LNCaP clone FGC (cell line): ENCODE measurements around the gene ARMC9.

Experiments
- DNase-seq: peaks from one replicate; pipeline ENCODE4 v3.0.0-alpha.2; 2011; ENCODE audit warnings: low read depth
- H3K4me3 ChIP-seq: 2 replicates; pipeline ENCODE4 v1.5.1; 2011; ENCODE audit warnings: mild to moderate bottlenecking, low read depth, low read length, control low read depth
- TF ChIP-seq, protein P1 (sequence below): IDR thresholded peaks from 2 replicates; pipeline ENCODE4 v1.5.1; 2012; ENCODE audit warnings: mild to moderate bottlenecking; ENCODE audit not compliant: control insufficient read depth, insufficient read depth; ENCODE audit errors: extremely low read depth

Gene ARMC9

DNA sequence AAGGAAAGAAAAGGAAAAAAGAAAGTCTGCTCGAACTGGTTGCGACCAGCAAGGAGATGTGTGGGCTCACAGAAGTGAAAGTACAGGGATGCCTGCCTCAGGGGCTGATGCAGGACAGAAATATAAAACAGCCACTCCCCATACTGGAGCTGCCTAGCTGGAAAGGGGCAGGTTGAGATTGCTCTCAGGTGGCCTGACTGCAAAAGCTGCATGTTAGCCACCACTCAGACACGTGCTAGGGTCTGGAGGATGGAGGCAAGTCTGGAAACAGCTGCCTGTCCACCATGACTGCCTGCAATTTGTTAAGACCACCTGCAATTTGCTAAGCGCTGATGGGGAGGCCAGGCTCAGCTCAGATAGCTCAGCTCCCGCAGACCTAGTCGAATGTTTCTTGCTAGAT is 215.0 kb downstream of the ARMC9 start:
- H3K4me3 ChIP-seq = no peak overlapping the region
- no peak for DNase-seq
- TF ChIP-seq, protein P1, sequence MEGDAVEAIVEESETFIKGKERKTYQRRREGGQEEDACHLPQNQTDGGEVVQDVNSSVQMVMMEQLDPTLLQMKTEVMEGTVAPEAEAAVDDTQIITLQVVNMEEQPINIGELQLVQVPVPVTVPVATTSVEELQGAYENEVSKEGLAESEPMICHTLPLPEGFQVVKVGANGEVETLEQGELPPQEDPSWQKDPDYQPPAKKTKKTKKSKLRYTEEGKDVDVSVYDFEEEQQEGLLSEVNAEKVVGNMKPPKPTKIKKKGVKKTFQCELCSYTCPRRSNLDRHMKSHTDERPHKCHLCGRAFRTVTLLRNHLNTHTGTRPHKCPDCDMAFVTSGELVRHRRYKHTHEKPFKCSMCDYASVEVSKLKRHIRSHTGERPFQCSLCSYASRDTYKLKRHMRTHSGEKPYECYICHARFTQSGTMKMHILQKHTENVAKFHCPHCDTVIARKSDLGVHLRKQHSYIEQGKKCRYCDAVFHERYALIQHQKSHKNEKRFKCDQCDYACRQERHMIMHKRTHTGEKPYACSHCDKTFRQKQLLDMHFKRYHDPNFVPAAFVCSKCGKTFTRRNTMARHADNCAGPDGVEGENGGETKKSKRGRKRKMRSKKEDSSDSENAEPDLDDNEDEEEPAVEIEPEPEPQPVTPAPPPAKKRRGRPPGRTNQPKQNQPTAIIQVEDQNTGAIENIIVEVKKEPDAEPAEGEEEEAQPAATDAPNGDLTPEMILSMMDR = no peak

DNA sequence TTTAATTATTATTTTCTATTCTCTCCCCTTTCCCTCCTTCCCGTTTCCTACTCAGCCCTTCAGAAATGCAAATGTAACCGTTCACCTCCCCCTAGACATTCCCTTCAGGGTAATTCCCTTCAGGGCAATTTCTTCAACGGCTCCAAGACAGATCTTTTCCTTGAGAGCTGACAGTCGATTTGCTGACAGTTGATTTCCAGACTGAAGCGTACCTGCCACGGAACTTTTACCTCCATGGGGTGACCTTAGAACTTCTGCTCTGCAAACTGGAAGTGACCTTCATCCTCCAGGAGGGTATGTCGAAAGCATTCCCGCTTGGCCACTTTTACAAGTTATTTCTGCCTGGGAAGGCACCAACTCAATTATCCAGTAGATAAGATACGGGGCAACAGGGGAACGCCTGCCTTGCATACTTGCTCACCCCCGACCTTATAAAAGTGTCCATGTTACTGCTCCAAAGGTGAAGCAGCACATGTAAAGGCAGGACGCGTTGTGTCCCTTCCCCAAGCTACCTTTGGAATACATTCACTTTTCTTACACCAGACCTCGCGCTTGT is 215.6 kb downstream of the ARMC9 start:
- TF ChIP-seq, protein P1 = no peak
- no peak for DNase-seq
- no peak overlapping the region for H3K4me3 ChIP-seq

DNA sequence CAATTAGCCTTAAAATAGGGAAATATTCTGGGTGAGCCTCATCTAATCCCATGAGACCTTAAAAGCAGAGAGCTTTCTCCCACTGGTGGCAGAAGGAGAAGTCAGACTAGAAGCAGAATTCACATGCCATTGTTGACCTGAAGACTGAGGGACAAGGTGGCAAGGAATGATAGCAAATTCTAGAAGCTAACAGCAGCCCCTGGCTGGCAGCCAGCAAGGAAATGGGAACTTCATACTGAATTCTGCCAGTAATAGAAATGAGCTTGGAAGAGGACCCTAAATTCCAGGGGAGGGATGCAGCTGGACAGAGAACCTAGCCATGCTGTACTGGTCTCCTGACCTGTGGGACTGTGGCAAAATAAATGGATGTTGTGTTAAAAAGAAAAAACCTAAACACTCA is 216.6 kb downstream of the ARMC9 start:
- H3K4me3 ChIP-seq = no peak overlapping the region
- DNase-seq = no peak
- TF ChIP-seq, protein P1 = no peak

DNA sequence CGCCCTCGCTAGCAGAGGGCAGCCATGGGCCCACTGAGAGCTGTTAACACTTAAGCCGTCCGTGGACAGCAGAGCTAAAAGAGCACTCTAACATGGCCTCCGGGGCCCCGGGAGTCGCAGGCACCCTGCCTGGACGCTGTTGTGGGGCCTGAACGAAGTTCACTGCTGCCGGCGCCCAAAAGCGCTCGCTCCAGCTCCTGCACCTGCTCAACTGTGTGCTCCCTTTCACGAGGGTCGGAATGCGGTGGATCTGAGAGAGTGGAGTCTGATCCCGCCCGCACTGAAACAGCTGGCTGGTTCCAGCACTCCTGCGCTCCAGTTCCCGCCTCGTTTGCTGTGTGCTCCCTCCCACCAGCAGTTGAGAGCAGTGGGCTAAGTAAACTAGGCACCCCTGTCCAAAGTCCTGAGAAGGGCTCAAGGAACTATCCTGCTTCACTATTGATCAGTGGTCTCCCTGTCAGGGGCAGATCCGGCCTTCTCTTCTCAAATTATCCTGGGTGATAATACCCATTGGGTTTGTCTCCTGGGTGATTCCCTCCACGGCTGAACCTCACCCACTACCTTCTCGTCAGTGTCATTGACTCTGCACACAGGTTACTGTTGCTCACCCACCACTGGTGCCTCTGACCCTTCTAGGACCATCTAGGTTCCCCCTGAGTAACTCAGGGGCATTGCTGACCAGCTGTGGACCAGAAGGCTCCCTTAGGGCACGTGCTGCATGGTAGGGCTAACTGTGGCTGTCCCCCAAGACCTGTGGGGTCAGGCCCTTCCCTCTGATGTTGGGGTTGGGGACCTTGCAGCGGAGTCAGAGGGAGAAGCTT is 220.6 kb downstream of the ARMC9 start:
- no peak for DNase-seq
- TF ChIP-seq, protein P1 = no peak
- no peak overlapping the region for H3K4me3 ChIP-seq

DNA sequence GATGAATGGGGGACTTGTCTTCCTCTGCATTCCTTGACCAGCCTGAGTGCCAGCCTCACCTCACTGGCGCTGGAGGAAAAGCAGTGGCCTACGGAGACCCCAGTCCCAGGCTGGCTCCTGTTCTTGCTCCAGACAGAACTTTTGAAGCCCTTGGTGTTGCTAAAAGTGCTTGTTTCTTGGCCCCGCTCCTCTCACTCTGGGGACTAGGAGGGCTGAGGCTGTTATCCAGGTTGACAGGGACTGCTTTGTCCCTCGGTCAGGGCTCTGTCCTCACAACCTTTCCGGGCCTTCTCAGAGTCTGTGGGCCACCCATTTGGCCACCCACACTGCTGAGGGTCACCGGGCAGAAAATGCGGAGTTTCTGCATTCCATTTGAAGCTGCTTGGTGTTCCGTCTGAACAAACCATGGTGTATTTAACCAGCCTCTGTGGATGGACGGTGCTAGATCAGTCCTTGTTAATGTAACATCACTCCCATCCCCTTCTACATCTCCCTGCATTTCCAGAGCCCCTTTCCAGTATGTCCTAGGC is 222.7 kb downstream of the ARMC9 start:
- DNase-seq = no peak
- TF ChIP-seq, protein P1 = no peak
- no peak overlapping the region for H3K4me3 ChIP-seq

DNA sequence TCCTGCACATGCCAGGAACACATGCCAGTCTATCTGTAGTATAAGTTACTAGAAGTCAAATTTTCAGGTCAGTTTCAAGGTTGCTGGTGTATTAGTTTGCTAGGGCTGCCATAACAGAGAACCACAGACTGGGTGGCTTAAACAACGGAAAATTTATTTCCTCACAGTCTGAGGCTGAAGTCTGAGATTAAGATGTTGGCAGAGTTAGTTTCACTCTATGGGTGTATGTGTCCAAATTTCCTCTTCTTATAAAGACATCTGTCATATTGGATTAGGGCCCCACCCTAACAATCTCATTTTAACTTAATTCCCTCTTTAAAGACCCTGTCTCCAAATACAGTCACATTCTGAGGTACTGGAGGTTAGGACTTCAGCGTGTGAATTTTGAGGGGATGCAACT is 223.6 kb downstream of the ARMC9 start:
- no peak overlapping the region for H3K4me3 ChIP-seq
- no peak for DNase-seq
- TF ChIP-seq, protein P1 = no peak

DNA sequence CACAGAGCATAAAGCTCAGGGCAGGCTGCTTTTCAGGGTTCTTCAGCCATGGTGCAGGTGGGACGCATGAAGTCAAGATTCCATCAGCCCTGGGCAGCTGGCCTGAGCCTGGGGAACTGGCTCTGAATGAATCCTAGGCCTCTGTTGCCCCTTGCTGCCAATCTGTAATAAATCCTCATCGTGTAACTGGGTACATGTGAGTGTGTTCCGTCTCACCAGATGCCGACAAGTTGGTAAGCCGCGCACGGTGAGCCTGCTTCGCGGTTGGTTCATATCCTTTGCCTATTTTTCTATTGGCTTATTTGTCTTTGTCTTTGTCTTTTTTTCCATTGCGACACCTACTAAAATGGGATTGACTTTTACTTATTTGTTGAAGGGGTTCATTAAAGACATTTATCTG is 224.7 kb downstream of the ARMC9 start:
- no peak for DNase-seq
- TF ChIP-seq, protein P1 = no peak
- H3K4me3 ChIP-seq = no peak overlapping the region
